ENCODE data around the gene CDC45. TPM values are rescaled to one million over a fixed set of nuclear protein-coding genes. Genes with fewer than 3 reads are reported as not detected.

The CDC45 gene
- total RNA-seq, 1 experiment from 2014 or later, result 32.2 TPM

DNA sequence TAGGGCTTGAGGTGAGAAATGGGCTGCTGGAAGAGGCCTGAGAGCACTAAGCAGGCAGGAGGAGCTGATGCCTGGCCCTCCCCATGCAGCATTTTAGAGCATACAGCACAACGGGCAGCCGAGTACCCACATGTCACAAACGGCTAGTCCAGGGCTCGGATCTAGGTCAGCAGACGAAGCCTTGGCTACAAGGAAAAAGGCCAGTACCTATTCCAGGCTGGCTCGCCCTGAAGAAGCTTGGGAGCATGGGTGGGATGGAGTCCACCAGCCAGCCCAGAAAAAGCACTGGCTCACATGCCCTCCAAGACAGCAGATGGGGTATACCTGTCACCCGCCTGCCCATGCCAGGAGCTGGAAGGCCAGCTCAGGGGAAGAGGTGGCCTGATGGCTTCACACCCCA is 10.3 kb upstream of the CDC45 start:
- DNase-seq (ENCODE audit: low read depth), result no peak

GRCh38 chr22:19470010-19470409 is 9.7 kb upstream of the CDC45 start:
- no peak for DNase-seq (ENCODE audit: low read depth)

DNA sequence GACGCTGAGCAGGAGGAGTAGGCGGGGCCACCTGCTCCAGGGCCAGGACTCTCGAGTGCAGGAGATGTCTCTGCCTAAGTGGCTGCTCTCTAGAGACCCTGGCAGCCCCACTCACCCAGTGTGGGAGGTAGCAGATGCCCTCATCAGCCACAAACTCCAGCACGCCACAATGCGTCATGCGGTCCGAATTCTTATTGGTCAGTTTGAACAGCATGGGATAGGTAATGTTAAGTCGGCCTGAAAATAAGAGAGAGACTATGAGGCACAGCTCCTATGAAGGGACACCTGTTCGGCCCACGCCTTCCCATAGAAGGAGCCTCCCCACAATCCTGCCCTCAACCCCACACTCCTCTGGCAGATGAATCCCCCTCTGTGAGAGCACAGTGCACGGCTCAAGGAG is 8.1 kb upstream of the CDC45 start:
- no peak for DNase-seq (ENCODE audit: low read depth)

GRCh38 chr22:19472233-19472632 is 7.5 kb upstream of the CDC45 start:
- no peak for DNase-seq (ENCODE audit: low read depth)

DNA sequence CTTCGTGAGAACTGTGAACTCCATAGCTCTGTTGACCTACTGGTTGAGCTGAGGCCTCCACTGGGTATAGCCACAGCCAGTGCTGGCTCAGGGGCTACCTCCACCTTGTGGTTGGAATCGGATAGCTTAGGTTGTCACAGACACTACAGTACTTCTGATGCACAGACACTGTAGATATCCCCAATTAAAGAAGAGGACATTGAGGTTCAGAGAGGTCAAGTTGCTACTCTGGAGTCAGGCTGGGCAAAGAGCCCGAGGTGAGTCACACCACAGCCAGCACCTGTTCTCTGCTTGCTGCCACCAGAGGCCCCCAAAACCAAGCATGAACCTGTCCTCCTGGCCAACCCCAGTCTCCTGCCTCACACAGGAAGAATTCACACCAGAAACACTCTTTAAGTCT is 6.1 kb upstream of the CDC45 start:
- peak; percentile 44 for DNase-seq (ENCODE audit: low read depth)

- no peak for DNase-seq (ENCODE audit: low read depth)
Measured at GRCh38 chr22:19476023-19476422, 3.7 kb upstream of the CDC45 start.

- peak; percentile 15 for DNase-seq (ENCODE audit: low read depth)
Measured at GRCh38 chr22:19477321-19478044, 2.2 kb upstream of the CDC45 start.

DNA sequence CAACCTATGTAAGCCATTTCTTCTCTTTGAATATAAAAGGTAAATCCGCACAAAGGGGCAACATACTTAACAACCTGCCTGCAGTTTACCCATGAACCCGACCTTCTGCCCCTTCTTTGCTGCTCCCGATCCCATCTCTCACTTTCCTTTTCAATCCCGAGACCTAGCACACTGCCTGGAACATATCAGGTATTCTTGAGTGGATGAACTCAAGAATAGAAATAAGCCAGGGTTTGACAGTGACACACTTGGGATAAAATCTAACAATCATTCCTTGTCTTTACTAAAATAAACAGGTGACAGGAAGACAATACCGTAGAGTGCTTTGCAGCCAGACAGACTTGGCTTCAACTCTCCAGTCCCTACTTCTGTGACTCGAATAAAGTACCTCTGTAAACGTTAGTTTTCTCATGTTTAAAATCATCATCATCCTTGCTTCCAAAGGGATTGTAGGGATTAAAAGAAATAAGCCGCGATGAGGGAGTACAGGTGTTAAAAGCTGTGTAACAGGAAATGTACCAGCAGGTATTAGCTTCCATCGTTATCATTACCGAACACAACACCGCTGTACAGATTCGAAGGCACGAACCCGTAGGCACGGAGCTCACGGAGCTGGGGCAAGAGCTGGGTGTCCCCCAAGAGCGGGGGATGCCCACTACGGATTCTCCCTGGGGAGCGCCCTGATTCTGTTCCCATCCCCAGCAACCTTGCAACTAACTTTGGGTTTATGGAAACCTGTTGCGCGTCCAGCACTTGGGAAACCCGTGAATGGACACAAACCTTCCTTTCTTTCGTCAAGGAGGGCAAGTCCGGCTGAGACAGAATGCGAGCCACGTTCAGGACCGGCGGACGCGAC is 1.4 kb upstream of the CDC45 start:
- no peak for DNase-seq (ENCODE audit: low read depth)

GRCh38 chr22:19478901-19479354 is 792 bp upstream of the CDC45 start, which contains the start of gene UFD1:
Gene UFD1, minus strand, starts transcription at chr22:19479193. Its CDS starts 108 bp downstream, at chr22:19479085.
- peak; percentile 73 for DNase-seq (ENCODE audit: low read depth)

- DNase-seq (ENCODE audit: low read depth), result no peak
Measured at GRCh38 chr22:19480173-19480568, 451 bp downstream of the CDC45 start.

- DNase-seq (ENCODE audit: low read depth), result no peak
Measured at GRCh38 chr22:19480789-19481188, 1.1 kb downstream of the CDC45 start.

DNA sequence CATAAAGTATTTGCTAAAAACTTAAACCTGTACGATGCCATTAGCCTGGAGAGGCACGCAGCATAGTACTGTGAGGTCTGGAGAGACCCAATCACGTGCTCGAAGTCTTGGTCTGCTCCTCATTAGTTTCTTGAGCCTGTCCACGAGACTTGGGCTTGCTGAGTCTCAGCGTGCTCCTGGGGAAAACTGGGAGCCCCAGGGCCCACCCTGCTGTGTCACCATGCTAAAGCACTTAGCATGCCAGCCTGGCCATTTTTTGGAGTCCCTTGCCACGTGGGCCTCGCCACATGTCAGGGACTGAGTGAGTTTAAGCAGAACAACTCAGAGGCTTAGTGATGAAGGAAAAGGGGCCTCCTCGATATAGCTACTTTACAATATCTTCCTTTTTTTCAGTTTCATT is 2.6 kb downstream of the CDC45 start:
- DNase-seq (ENCODE audit: low read depth), result no peak

DNA sequence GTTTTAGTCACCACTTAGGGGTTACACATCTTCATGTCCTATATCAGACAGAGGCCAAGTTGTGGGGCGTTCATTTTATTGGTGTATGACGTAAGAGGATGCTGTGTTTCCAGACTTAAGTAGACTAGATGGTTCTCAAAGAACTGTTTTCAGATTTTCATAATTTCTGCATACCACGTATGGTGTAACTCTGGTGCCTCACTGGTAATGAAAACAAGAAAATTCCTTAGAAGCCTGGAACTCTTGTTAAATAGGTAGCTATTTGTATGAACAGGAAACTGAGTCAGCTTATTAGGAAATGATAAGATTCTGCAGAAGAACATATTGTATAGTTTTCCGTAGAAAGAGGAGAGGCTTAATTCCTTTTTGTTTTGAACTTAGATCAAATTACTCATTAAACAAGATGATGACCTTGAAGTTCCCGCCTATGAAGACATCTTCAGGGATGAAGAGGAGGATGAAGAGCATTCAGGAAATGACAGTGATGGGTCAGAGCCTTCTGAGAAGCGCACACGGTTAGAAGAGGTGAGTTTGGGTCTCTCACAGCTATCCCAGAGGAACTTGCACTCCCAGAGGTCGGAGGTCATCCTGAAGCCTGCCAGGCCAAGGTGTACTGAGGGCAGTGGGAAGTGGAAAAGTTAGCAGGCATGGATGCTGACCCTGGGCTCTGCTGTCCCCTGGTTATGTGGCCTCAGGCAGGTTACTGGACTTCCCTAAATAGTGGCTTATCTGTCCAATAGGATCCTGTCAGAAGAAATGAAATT is 3.9 kb downstream of the CDC45 start:
- DNase-seq (ENCODE audit: low read depth), result no peak

GRCh38 chr22:19488285-19488684 is 8.6 kb downstream of the CDC45 start:
- DNase-seq (ENCODE audit: low read depth), result no peak

- peak; percentile 10 for DNase-seq (ENCODE audit: low read depth)
Measured at GRCh38 chr22:19488884-19489843, 9.4 kb downstream of the CDC45 start.

DNA sequence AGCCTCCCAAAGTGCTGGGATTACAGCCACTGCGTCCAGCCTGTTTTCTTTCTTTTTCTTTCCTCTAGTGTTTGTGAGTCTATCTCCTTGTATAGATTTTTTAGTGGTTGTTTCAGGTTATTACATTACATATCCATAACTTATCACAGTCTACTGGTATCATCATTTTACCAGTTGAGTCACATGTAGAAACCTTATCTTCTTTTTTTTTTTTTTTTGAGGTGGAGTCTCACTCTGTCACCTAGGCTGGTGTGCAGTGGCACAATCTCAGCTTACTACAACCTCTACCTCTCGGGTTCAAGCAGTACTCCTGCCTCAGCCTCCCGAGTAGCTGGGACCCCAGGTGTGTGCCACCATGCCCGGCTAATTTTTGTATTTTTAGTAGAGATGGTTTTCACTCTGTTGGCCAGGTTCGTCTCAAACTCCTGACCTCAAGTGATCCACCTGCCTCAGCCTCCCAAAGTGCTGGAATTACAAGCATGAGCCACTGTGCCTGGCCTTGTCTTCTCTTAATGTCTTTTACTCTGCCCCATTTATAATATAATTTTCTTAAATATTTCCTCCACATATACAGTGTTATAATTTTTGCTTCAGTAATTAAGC is 11.0 kb downstream of the CDC45 start:
- DNase-seq (ENCODE audit: low read depth), result no peak

- DNase-seq (ENCODE audit: low read depth), result no peak
Measured at GRCh38 chr22:19492504-19493174, 12.9 kb downstream of the CDC45 start.

GRCh38 chr22:19494001-19494560 is 14.4 kb downstream of the CDC45 start:
- no peak for DNase-seq (ENCODE audit: low read depth)

DNA sequence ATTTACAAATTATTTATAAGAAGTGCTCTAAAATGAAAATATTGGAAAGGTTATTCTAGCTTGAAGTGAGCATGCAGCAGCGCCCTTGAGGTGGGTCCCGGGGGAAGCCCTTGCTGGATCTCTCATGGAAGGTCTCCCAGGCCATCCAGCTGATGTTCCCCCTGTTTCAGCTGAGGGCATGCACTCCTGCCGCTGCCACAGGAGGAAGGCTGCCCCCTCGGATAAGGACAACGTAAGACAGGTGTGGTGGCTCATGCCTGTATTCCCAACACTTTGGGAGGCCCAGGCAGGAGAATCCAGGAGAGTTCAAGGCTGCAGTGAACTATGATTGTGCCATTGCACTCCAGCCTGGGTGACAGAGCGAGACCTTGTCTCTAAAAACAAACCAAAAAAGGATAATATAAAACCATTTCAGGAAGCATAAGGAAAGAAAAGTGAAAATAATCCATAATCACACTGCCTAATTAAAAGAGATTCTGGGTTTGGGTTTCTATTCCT is 15.0 kb downstream of the CDC45 start:
- no peak for DNase-seq (ENCODE audit: low read depth)

Measured in M059J (cell line).